OCI-LY7 (cell line): Measurements from ENCODE around the gene AP4S1. TPM values are rescaled to one million over a fixed set of nuclear protein-coding genes. Genes with fewer than 3 reads are reported as not detected.

Experiments
- BruUV-seq: library from RNA; stranded (reverse); fragments of 400-500 nt; replicated peaks from 2 replicates; lab custom pipeline; 2021; lab: Mats Ljungman, UMichigan
- CTCF ChIA-PET: fragments of 300-600 bp; sonication (Branson Sonifier 250); formaldehyde crosslinking; loops from one replicate; lab custom pipeline; 2022; ENCODE audit warnings: antibody characterized with exemption; ENCODE audit not compliant: unreplicated experiment; lab: Charles Lee
- POLR2A ChIA-PET: fragments of 300-600 bp; sonication (Branson Sonifier 250); formaldehyde crosslinking; loops from one replicate; lab custom pipeline; 2022; ENCODE audit warnings: antibody characterized with exemption; lab: Charles Lee
- DNase-seq: peaks from one replicate; pipeline ENCODE4 v3.0.0-alpha.2; 2015; ENCODE audit warnings: low spot score
- H2AFZ ChIP-seq: fragments of 200-600 bp; sonication (generic), shearing (Covaris generic); 2 replicates; pipeline ENCODE4 v1.6.1; 2014; ENCODE audit warnings: mild to moderate bottlenecking, antibody characterized with exemption, low read length, moderate library complexity
- H3K27ac ChIP-seq: fragments of 200-600 bp; sonication (generic); 2 replicates; pipeline ENCODE4 v1.5.1; 2014; ENCODE audit warnings: mixed run types, low read depth, mild to moderate bottlenecking, moderate library complexity, low read length, inconsistent platforms; ENCODE audit not compliant: poor library complexity, severe bottlenecking
- H3K36me3 ChIP-seq: fragments of 200-600 bp; sonication (generic); 2 replicates; pipeline ENCODE4 v1.6.1; 2014; ENCODE audit warnings: mild to moderate bottlenecking, antibody characterized with exemption, low read length, moderate library complexity, mixed read lengths; ENCODE audit not compliant: insufficient read depth
- H3K4me1 ChIP-seq: fragments of 200-600 bp; sonication (generic); 2 replicates; pipeline ENCODE4 v1.5.1; 2014; ENCODE audit warnings: mild to moderate bottlenecking, low read length; ENCODE audit not compliant: insufficient read depth, poor library complexity, severe bottlenecking
- H3K4me2 ChIP-seq: fragments of 200-600 bp; sonication (generic); 2 replicates; pipeline ENCODE4 v1.6.1; 2014; ENCODE audit warnings: mild to moderate bottlenecking, low read length
- H3K4me3 ChIP-seq: fragments of 200-600 bp; sonication (generic); 2 replicates; pipeline ENCODE4 v1.5.1; 2014; ENCODE audit warnings: mild to moderate bottlenecking, low read depth, low read length; ENCODE audit not compliant: poor library complexity, severe bottlenecking
- H3K79me2 ChIP-seq: fragments of 200-600 bp; sonication (generic); 2 replicates; pipeline ENCODE4 v1.6.1; 2016; ENCODE audit warnings: low read depth, mild to moderate bottlenecking, low read length, moderate library complexity, mixed read lengths; ENCODE audit not compliant: insufficient read depth
- H3K9me2 ChIP-seq: fragments of 200-600 bp; sonication (generic); 2 replicates; pipeline ENCODE4 v1.6.1; 2016; ENCODE audit warnings: mild to moderate bottlenecking, low read length, mixed read lengths; ENCODE audit not compliant: insufficient read depth
- H3K9me3 ChIP-seq: fragments of 200-600 bp; sonication (generic); 2 replicates; pipeline ENCODE4 v1.6.1; 2014; ENCODE audit warnings: mild to moderate bottlenecking, mixed run types, low read length, mixed read lengths
- H4K20me1 ChIP-seq: fragments of 200-600 bp; sonication (generic); 2 replicates; pipeline ENCODE4 v1.6.1; 2014; ENCODE audit warnings: mild to moderate bottlenecking, antibody characterized with exemption, low read length, moderate library complexity, mixed read lengths; ENCODE audit not compliant: insufficient read depth
- EZH2phosphoT487 ChIP-seq: fragments of 200-600 bp; sonication (generic); IDR thresholded peaks from 2 replicates; pipeline ENCODE4 v1.6.1; 2018; ENCODE audit warnings: low read depth, borderline replicate concordance, mild to moderate bottlenecking, mixed run types, antibody characterized with exemption, low read length, moderate library complexity, mixed read lengths
- intact Hi-C: fragments of 100-400 bp; cut with micrococcal nuclease; formaldehyde crosslinking; loops from one replicate; pipeline ENCODE4 v1.10.0; 2022; ENCODE audit not compliant: unreplicated experiment
- total RNA-seq, 2 experiments: library from RNA; depleted of rRNA in 1 of 2; stranded (reverse); fragments of >200 nt in 1 of 2; shearing (Covaris generic) in 1 of 2; gene quantifications; 2 replicates each; pipeline ENCODE4 v1.2.3, GENCODE V29; 2014 to 2022
- TF ChIP-seq, protein P1 (sequence below): fragments of 200-600 bp; sonication (generic); conservative IDR thresholded peaks from 2 replicates; pipeline ENCODE4 v1.5.1; 2014; ENCODE audit warnings: mild to moderate bottlenecking, antibody characterized with exemption, low read length, moderate library complexity, mixed read lengths

Gene AP4S1
- total RNA-seq, 2 experiments from 2014 or later, result 7.6 to 10.4 TPM

DNA sequence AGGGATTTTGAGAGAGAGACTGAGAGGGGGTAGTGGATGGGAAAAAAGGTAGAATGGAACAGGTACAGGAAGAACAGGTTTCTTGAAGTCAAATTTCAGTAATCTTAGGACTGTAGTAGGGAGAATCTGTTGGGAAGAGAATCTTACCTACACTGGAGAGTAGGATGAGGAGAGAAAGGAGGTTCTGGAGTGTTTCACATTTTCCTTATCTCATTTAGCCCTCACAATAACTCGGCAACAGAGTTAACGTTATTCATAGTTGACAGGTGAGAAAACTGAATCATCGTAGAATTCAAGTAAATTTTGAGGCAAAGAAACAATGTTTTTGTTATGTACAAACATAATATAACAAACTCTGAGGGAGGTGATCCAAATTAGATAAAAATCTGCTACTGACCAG lies 17.9 kb downstream of the AP4S1 start:
- Histone ChIP-seq H3K79me2 (no peaks in the 10 kb centered on the region), H3K36me3 (no peaks in the 10 kb centered on the region), H4K20me1 (no peaks in the 10 kb centered on the region), H2AFZ (no peak overlapping the region), H3K4me3 (no peak overlapping the region), H3K9me3 (no peaks in the 10 kb centered on the region), H3K4me1 (no peaks in the 10 kb centered on the region), H3K4me2 (no peak overlapping the region), H3K27ac (no peak overlapping the region), H3K9me2 (no peaks in the 10 kb centered on the region)
- TF ChIP-seq, protein P1, sequence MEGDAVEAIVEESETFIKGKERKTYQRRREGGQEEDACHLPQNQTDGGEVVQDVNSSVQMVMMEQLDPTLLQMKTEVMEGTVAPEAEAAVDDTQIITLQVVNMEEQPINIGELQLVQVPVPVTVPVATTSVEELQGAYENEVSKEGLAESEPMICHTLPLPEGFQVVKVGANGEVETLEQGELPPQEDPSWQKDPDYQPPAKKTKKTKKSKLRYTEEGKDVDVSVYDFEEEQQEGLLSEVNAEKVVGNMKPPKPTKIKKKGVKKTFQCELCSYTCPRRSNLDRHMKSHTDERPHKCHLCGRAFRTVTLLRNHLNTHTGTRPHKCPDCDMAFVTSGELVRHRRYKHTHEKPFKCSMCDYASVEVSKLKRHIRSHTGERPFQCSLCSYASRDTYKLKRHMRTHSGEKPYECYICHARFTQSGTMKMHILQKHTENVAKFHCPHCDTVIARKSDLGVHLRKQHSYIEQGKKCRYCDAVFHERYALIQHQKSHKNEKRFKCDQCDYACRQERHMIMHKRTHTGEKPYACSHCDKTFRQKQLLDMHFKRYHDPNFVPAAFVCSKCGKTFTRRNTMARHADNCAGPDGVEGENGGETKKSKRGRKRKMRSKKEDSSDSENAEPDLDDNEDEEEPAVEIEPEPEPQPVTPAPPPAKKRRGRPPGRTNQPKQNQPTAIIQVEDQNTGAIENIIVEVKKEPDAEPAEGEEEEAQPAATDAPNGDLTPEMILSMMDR, result no peak
- no peak for TF ChIP-seq EZH2phosphoT487
- ChIA-PET POLR2A (interaction anchor here (0.7 to 1.6 kb wide), 4 partner anchors 15 to 48 kb away, joined by 3 to 5 read pairs (median 3); no protein-coding TSS in a partner anchor), CTCF (no interaction called here)
- BruUV-seq, result no TSS peak
- no peak for DNase-seq
- intact Hi-C loops, result no loop called here

DNA sequence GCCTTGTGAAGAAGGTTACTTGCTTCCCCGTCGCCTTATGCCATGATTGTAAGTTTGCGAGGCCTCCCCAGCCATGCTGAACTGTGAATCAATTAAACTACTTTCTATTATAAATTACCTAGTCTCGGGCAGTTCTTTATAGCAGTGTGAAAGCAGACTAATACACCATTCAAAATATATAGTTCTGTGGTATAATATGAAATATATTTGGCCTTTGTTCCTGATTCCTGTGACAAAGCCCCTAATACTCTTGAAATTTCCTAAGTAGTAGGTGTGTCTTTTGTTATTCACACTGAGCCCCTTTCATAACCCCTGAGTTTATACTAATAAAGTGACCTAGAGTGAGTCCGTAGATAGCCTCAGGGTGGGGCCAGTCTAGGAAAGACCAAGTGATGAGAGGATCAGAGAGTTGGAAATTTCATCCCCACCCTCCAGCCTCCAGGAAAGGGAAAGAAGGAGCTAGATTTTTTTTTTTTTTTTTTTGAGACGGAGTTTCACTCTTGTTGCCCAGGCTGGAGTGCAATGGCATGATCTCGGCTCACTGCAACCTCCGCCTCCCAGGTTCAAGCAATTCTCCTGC lies 20.1 kb downstream of the AP4S1 start:
- no peak overlapping the region for H3K4me2 ChIP-seq
- no TSS peak for BruUV-seq
- intact Hi-C loops, result no loop called here
- no peaks in the 10 kb centered on the region for H3K79me2 ChIP-seq
- TF ChIP-seq EZH2phosphoT487, result no peak
- no peak overlapping the region for H3K4me3 ChIP-seq
- CTCF ChIA-PET, result no interaction called here
- H3K4me1 ChIP-seq, result no peaks in the 10 kb centered on the region
- H3K9me3 ChIP-seq, result no peaks in the 10 kb centered on the region
- no peak overlapping the region for H2AFZ ChIP-seq
- H3K27ac ChIP-seq, result no peak overlapping the region
- no peaks in the 10 kb centered on the region for H3K9me2 ChIP-seq
- H4K20me1 ChIP-seq, result no peaks in the 10 kb centered on the region
- DNase-seq, result no peak
- no peaks in the 10 kb centered on the region for H3K36me3 ChIP-seq
- POLR2A ChIA-PET, result interaction anchor here (0.6 to 0.9 kb wide), 2 partner anchors 135 to 346 kb away, joined by 3 read pairs; no protein-coding TSS in a partner anchor

DNA sequence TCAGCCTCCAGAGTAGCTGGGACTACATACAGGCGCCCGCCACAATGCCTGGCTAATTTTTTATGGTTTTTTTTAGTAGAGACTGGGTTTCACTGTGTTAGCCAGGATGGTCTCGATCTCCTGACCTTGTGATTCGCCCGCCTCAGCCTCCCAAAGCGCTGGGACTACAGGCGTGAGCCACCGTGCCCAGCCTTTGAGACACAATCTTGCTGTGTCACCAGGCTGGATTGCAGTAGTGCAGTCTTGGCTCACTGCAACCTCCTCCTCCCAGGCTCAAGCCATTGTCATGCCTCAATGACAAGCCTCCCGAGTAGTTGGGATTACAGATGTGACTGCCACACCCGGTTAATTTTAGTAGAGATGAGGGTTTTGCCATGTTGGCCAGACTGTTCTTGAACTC lies 22.1 kb downstream of the AP4S1 start:
- Histone ChIP-seq H3K4me2 (no peak overlapping the region), H3K36me3 (no peaks in the 10 kb centered on the region), H3K9me2 (no peaks in the 10 kb centered on the region), H3K27ac (no peak overlapping the region), H3K4me1 (no peaks in the 10 kb centered on the region), H3K9me3 (no peaks in the 10 kb centered on the region), H3K4me3 (no peak overlapping the region), H4K20me1 (no peaks in the 10 kb centered on the region), H2AFZ (no peak overlapping the region), H3K79me2 (no peaks in the 10 kb centered on the region)
- intact Hi-C loops, result loop anchor here (1.0 kb wide), 1 partner anchor 10 kb away; no protein-coding TSS in a partner anchor
- ChIA-PET POLR2A (interaction anchor here (0.6 to 0.7 kb wide), 2 partner anchors 313 to 400 kb away, joined by 6 to 7 read pairs; no protein-coding TSS in a partner anchor), CTCF (no interaction called here)
- no peak for DNase-seq
- no TSS peak for BruUV-seq
- TF ChIP-seq EZH2phosphoT487, result no peak
- TF ChIP-seq, protein P1, result no peak
